GM03348 (cell line): ENCODE results near the gene ZNF524.

Experiments used
- DNase-seq: peaks from one replicate; pipeline ENCODE4 v3.0.0; 2012; ENCODE audit warnings: low spot score

Gene ZNF524

GRCh38 chr19:55620410-55621204 lies 20.5 kb downstream of the ZNF524 start:
- no peak for DNase-seq

DNA sequence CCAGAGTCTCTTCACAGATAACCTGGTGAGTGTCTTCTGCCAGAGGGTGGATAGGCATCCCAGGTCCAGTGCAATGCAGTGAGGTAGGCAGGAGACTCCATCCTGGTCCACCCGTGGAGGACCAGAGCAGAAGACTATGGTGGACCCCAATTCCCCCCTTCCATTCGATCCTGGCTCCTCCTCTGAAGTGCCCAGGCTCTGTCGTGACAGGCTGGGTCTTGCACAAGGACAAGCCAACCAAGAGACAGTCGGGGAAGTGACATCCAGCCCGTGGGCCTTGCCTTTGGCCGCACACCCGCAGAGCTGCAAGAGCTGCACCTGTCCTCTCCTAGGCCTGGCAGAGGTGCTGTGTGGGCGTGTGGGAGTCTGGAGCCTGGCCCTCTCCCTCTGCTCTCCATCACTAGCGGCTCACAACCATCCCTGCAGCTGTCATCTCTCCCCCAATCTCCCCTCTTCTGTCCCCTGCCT lies 21.2 kb downstream of the ZNF524 start:
- no peak for DNase-seq

GRCh38 chr19:55621673-55622231 lies 21.7 kb downstream of the ZNF524 start:
- DNase-seq = no peak

- no peak for DNase-seq
These were observed 22.3 kb downstream of the ZNF524 start for GRCh38 chr19:55622242-55622969.

DNA sequence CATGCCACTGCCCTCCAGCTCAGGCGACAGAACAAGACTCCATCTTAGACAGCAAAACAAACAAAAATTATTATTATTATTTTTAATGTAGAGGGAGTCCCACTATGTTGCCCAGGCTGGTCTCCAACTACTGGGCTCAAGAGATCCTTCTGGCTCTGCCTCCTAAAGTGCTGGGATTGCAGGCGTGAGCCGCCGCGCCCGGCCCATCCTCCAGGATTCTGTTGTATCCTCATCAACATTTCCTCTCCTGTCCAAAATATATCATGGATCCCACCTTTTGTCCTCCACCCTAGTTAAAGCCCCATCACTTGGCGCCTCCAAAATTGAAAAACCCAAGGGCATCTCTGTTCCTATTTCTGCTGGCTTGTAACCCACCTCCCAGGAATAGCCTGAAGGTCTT lies 23.0 kb downstream of the ZNF524 start:
- no peak for DNase-seq

DNA sequence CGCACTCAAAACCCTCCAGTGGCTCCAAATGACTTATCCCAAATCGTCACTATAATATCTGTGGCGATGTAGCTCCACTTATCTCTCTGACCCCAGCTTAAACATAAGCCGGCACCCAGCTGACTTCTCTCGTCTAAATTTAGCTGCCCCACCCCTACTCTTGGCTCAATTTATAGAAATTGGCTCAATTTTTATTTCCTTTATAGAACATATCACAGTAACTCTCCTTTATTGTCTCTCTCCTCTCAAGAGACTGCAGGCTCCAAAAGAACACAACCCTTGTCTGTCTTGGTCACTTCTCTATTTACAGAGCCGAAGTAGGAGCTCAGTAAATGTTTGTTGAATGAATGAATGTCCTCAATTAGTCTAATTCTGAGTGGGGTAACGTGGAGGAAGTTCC lies 23.5 kb downstream of the ZNF524 start:
- DNase-seq = no peak

DNA sequence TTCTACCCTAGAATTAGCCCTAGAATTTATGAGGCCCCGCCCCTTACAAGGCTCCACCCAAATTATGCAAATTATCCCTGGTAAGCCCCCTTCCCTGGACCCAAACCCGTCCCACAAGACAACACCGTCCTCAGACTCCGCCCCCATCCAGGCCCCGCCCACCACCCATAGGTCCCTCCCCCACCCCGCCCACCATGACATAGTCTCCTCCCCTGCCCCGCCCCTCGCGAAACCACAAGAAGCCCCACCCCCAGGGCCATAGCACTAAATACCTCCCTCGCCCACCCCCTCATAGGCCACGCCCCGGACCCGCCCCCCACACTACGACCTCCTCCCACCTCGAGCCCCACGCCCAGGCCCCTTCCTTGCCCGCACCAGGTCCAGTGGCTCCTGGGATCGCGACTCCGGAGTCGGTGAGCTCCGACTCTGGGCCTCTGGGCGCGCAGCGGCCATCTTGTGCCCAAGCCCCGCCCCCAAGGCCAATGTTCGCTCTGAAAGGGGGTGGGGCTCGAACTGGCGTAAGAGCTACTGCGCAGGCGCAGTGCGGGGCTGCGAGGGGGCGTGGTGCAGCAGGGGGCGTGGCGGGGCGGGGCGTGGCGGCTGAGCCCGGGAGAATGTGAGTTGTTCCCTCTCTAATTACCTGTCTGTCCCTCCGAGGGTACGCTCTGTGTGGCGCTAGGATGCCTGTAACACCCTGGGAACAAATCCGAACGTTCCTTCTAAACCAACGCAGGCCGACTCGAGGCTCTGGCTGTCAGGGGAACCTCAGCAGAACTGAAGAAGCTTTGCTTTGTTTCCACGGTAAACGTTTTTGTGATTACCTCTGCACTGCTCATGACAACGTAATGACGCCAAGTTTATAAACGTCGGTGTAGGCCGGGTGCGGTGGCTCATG lies 24.3 kb downstream of the ZNF524 start, which contains the start of gene ZNF784:
TSS of gene ZNF784 (minus strand) at position 458 of the 895 bp plus-strand sequence. CDS start at position 453, 5 bp downstream.
- DNase-seq = peak; percentile 97

GRCh38 chr19:55625004-55625326 lies 24.9 kb downstream of the ZNF524 start:
- no peak for DNase-seq

DNA sequence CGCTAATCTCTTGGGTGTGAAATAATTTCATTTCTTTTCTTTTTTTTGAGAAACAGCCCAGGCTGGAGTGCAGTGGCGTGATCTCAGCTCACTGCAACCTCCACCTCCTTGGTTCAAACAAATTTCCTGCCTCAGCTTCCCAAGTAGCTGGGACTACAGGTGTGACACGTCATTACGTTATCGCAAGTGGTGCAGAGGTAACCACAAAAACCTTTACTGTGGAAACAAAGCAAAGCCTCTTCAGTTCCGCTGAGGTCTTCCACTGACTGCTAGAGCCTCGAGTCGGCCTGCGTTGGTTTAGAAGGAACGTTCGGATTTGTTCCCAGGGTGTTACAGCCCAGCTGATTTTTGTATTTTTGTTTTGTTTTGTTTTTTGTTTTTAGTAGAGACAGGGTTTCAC lies 26.3 kb downstream of the ZNF524 start:
- no peak for DNase-seq

GRCh38 chr19:55632463-55632834 lies 32.4 kb downstream of the ZNF524 start:
- DNase-seq = peak; percentile 75

DNA sequence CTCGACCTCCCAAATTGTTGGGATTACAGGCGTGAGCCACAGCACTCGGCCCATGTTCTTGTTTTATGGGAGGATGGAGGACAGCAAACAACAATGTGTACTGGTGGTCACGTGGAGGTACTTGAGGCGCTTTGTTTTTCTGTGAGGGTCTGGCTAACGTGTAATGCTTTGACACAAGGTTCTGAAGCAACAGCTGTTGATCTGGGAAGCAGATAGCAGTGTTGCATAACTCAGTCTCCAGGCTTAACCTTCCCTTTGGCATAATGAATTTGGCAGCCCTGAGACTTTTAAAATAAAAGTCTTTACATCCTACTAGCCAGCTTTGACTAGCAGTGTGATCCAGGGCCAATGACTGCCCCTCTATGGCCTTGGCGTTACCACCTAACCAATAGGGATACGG lies 33.8 kb downstream of the ZNF524 start:
- DNase-seq = no peak

GRCh38 chr19:55635334-55635717 lies 35.2 kb downstream of the ZNF524 start:
- no peak for DNase-seq

- DNase-seq = no peak
These were observed 35.9 kb downstream of the ZNF524 start for GRCh38 chr19:55635856-55636440.

DNA sequence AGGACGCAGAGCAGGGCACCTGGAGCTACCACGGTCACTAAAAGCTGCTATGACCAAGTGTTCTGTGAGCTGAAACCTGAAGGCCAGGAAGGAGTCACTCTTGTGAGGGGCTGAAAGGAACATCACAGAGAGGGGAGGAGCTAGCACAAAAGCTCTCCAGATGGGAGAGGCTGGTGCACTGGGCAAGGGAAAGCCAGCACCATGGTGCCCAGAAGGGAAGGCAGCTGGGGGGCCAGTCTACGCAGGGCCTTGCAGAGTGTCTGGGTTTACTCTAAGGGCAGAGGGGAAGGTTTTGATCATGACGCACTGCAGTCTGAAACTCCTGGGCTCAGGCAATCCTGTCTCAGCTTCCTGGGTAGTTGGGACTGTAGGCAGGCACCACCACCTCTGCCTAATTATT lies 36.6 kb downstream of the ZNF524 start:
- DNase-seq = no peak

DNA sequence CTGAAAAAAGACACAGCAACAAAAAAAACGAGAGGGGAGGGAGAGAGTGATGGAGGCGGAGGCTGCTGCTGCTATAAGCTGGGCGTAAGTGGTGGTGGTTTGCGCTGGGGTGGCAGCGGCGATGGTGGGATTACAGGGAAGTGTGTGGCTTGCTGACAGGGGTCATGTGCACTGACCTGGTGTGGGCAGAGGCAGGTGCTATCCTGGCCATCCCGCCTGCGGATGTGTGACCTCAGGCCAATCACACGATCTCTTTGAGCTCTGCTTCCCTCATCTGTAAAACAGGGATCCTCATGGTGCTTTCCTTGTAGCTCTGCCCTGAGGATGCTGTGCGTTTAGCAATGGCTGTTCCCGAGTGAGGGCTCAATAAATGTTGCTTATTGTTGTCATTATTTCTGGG lies 37.4 kb downstream of the ZNF524 start:
- no peak for DNase-seq

DNA sequence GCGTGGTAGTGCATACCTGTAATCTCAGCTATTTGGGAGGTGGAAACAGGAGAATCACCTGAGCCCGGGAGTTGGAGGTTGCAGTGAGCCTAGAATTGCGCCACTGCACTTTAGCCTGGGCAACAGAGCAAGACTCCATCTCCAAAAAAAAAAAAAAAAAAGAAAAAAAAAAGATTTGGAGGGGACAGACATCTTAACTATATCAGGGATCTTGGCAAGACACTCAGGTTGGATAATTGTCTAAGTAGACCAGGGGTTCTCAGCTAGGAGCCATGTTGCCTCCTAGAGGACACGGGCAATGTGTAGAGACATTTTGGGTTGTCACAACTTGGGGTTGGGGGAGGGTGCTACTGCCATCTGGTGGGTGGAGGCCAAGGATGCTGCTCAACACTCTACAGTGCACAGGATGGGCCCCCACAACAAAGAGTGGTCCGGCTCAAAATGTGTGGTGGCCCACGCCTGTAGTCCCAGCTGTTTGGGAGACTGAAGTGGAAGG lies 38.8 kb downstream of the ZNF524 start:
- DNase-seq = no peak

DNA sequence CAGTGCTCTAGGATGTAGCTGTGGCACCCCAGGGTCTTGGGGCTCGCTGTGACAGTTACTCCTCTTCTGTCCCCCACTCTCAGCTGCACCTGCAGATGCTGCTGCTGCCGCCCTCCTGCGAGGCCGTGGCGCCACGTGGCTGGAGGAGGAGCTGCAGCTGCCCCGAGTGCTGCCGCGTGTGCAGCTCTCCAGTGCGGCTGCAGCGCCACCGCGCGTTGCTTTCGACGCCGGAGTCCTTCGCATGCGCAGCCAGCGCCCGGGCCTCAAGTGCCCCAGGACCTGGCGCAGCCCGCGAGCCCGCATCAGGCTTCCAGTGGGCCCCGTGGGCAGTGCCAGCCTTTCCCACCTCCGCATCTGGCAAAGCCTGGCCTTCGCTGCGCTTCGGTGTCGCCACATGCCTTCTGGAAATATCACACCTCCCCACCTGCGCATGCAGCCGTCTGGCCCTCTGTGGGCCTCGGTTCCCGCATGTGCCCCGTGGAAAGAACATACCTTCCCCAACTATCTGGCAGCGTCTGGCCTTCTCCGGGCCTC lies 40.0 kb downstream of the ZNF524 start:
- DNase-seq = peak; percentile 74

DNA sequence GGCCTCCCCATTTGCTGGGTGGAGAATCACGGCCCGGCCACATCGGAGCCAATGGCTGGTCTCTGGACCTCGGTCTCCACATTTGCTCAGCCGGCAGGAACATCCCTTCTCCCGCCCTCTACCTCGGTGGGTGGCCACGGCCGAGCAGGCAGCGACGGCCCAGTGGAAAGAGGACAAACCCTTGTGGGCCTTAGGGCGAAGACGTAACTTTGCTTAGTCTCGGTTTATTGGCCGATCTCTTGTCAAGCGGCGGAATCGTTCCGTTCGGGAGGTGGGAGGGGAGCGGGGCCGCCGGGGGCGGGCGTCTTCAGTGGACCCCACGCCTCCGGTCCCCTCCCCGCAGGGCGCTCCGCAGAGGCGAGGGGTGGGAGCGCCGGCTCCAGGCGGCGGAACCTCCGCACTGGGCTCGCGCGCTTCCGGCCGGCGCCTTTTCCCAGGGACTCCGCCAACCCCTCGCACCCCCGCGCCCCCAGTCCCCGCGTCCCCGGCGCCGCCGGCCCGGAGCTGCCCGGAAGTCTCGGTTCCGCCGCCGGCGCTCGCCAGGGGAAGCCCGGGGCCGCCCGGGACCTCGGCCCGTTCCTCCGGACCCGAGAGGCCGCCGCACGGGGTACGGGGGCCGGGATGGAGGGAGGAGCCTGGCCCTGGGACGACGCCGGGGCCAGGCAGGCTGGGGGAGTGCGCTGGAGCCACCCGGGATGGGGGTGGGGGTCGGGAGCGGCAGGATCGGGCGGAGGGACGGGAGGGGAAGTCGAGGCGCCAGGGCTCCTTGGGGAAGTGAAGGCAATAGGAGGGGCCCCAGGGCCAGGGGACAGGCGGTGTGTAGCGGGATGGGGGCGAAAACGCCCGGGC lies 40.7 kb downstream of the ZNF524 start, which contains the start of gene ZNF580:
TSS of gene ZNF580 (plus strand) at position 426 of the 849 bp plus-strand sequence. CDS start 1,507 bp downstream, outside the sequence.
- DNase-seq = peak; percentile 86

DNA sequence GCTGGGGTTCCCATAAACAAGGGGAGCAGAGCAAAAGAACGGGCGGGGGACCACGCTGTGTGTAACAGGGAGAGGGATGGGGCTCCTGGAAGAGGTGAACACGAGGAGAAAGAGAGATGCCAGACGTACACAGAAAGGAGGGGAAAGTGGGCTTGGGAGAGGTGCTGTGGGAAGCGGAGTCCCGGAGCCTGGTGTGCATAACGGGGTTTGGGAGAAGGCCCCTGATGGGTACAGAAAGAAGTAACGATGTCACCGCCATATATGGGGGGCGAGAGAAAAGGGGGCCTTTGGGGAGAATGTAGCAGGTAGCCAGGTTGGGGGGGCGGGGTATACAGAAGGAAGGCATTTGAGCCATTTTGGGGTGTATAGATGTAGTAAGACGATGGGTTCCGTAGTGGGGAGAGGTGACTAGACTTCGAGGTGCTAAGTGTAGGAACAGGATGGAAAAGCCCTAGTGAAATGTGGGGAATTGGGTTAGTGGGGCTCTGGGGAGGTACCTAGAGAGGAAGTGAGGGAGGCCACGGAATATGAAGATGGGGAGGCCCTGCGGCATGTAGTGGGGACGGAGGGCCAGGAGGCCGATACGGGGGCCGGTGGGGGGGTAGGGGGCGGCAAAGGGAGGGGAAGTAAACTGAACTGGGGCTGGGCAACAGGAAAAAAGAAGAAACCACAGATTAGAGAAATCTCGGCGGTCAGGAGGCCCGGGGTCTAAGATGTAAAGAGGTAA lies 41.5 kb downstream of the ZNF524 start:
- DNase-seq = no peak
